OCI-LY7 (cell line): Measurements from ENCODE around the gene PRRC2B. TPM values are rescaled to one million over a fixed set of nuclear protein-coding genes. Genes with fewer than 3 reads are reported as not detected.

ENCODE experiments used
- BruUV-seq: library from RNA; stranded (reverse); fragments of 400-500 nt; replicated peaks from 2 replicates; lab custom pipeline; 2021; lab: Mats Ljungman, UMichigan
- CTCF ChIA-PET: fragments of 300-600 bp; sonication (Branson Sonifier 250); formaldehyde crosslinking; loops from one replicate; lab custom pipeline; 2022; ENCODE audit warnings: antibody characterized with exemption; ENCODE audit not compliant: unreplicated experiment; lab: Charles Lee
- POLR2A ChIA-PET: fragments of 300-600 bp; sonication (Branson Sonifier 250); formaldehyde crosslinking; loops from one replicate; lab custom pipeline; 2022; ENCODE audit warnings: antibody characterized with exemption; lab: Charles Lee
- DNase-seq: peaks from one replicate; pipeline ENCODE4 v3.0.0-alpha.2; 2015; ENCODE audit warnings: low spot score
- H2AFZ ChIP-seq: fragments of 200-600 bp; sonication (generic), shearing (Covaris generic); 2 replicates; pipeline ENCODE4 v1.6.1; 2014; ENCODE audit warnings: mild to moderate bottlenecking, antibody characterized with exemption, low read length, moderate library complexity
- H3K27ac ChIP-seq: fragments of 200-600 bp; sonication (generic); 2 replicates; pipeline ENCODE4 v1.5.1; 2014; ENCODE audit warnings: mixed run types, low read depth, mild to moderate bottlenecking, moderate library complexity, low read length, inconsistent platforms; ENCODE audit not compliant: poor library complexity, severe bottlenecking
- H3K36me3 ChIP-seq: fragments of 200-600 bp; sonication (generic); 2 replicates; pipeline ENCODE4 v1.6.1; 2014; ENCODE audit warnings: mild to moderate bottlenecking, antibody characterized with exemption, low read length, moderate library complexity, mixed read lengths; ENCODE audit not compliant: insufficient read depth
- H3K4me1 ChIP-seq: fragments of 200-600 bp; sonication (generic); 2 replicates; pipeline ENCODE4 v1.5.1; 2014; ENCODE audit warnings: mild to moderate bottlenecking, low read length; ENCODE audit not compliant: insufficient read depth, poor library complexity, severe bottlenecking
- H3K4me2 ChIP-seq: fragments of 200-600 bp; sonication (generic); 2 replicates; pipeline ENCODE4 v1.6.1; 2014; ENCODE audit warnings: mild to moderate bottlenecking, low read length
- H3K4me3 ChIP-seq: fragments of 200-600 bp; sonication (generic); 2 replicates; pipeline ENCODE4 v1.5.1; 2014; ENCODE audit warnings: mild to moderate bottlenecking, low read depth, low read length; ENCODE audit not compliant: poor library complexity, severe bottlenecking
- H3K79me2 ChIP-seq: fragments of 200-600 bp; sonication (generic); 2 replicates; pipeline ENCODE4 v1.6.1; 2016; ENCODE audit warnings: low read depth, mild to moderate bottlenecking, low read length, moderate library complexity, mixed read lengths; ENCODE audit not compliant: insufficient read depth
- H3K9me2 ChIP-seq: fragments of 200-600 bp; sonication (generic); 2 replicates; pipeline ENCODE4 v1.6.1; 2016; ENCODE audit warnings: mild to moderate bottlenecking, low read length, mixed read lengths; ENCODE audit not compliant: insufficient read depth
- H3K9me3 ChIP-seq: fragments of 200-600 bp; sonication (generic); 2 replicates; pipeline ENCODE4 v1.6.1; 2014; ENCODE audit warnings: mild to moderate bottlenecking, mixed run types, low read length, mixed read lengths
- H4K20me1 ChIP-seq: fragments of 200-600 bp; sonication (generic); 2 replicates; pipeline ENCODE4 v1.6.1; 2014; ENCODE audit warnings: mild to moderate bottlenecking, antibody characterized with exemption, low read length, moderate library complexity, mixed read lengths; ENCODE audit not compliant: insufficient read depth
- EZH2phosphoT487 ChIP-seq: fragments of 200-600 bp; sonication (generic); IDR thresholded peaks from 2 replicates; pipeline ENCODE4 v1.6.1; 2018; ENCODE audit warnings: low read depth, borderline replicate concordance, mild to moderate bottlenecking, mixed run types, antibody characterized with exemption, low read length, moderate library complexity, mixed read lengths
- intact Hi-C: fragments of 100-400 bp; cut with micrococcal nuclease; formaldehyde crosslinking; loops from one replicate; pipeline ENCODE4 v1.10.0; 2022; ENCODE audit not compliant: unreplicated experiment
- total RNA-seq, 2 experiments: library from RNA; depleted of rRNA in 1 of 2; stranded (reverse); fragments of >200 nt in 1 of 2; shearing (Covaris generic) in 1 of 2; gene quantifications; 2 replicates each; pipeline ENCODE4 v1.2.3, GENCODE V29; 2014 to 2022
- TF ChIP-seq, protein P1 (sequence below): fragments of 200-600 bp; sonication (generic); conservative IDR thresholded peaks from 2 replicates; pipeline ENCODE4 v1.5.1; 2014; ENCODE audit warnings: mild to moderate bottlenecking, antibody characterized with exemption, low read length, moderate library complexity, mixed read lengths

PRRC2B gene
- total RNA-seq, 2 experiments from 2014 or later, result 84.2 to 210 TPM

DNA sequence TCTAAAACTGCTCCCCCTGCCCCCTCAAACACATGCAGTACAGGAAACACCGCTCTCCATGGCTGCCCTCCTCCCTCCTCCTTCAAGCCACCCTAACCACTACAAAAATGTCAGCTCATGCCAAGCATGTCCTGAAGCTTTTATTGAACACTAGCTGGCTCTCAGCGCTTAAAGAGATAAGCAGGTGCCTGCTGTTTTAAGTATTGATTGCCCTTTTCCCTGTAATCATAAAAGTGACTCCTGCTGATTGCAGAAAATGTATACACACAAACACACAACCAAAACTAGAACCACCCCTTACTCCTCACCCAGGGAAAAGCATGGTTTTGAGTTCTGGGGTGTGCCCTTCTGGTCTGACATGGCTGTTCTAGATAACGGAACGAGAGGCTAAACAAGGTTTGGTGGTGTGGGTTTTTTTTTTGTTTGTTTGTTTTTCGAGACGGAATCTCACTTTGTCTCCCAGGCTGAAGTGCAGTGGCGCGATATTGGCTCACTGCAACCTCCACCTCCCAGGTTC, 140.9 kb downstream of the PRRC2B start:
- no TSS peak for BruUV-seq
- Histone ChIP-seq H2AFZ (no peak overlapping the region), H3K9me3 (no peaks in the 10 kb centered on the region), H3K27ac (no peak overlapping the region), H3K4me2 (no peak overlapping the region), H4K20me1 (no peaks in the 10 kb centered on the region), H3K9me2 (no peaks in the 10 kb centered on the region), H3K4me3 (no peak overlapping the region), H3K36me3 (no peaks in the 10 kb centered on the region), H3K4me1 (peaks cover 7% of the 10 kb centered on the region), H3K79me2 (no peaks in the 10 kb centered on the region; the same call in 1 of the 2 replicates)
- intact Hi-C loops, result no loop called here
- DNase-seq, result no peak
- ChIA-PET CTCF (no interaction called here), POLR2A (interaction anchor here (0.6 kb wide), 1 partner anchor 26 kb away, joined by 4 read pairs; no protein-coding TSS in a partner anchor)
- TF ChIP-seq, protein P1, sequence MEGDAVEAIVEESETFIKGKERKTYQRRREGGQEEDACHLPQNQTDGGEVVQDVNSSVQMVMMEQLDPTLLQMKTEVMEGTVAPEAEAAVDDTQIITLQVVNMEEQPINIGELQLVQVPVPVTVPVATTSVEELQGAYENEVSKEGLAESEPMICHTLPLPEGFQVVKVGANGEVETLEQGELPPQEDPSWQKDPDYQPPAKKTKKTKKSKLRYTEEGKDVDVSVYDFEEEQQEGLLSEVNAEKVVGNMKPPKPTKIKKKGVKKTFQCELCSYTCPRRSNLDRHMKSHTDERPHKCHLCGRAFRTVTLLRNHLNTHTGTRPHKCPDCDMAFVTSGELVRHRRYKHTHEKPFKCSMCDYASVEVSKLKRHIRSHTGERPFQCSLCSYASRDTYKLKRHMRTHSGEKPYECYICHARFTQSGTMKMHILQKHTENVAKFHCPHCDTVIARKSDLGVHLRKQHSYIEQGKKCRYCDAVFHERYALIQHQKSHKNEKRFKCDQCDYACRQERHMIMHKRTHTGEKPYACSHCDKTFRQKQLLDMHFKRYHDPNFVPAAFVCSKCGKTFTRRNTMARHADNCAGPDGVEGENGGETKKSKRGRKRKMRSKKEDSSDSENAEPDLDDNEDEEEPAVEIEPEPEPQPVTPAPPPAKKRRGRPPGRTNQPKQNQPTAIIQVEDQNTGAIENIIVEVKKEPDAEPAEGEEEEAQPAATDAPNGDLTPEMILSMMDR, result no peak
- no peak for TF ChIP-seq EZH2phosphoT487

DNA sequence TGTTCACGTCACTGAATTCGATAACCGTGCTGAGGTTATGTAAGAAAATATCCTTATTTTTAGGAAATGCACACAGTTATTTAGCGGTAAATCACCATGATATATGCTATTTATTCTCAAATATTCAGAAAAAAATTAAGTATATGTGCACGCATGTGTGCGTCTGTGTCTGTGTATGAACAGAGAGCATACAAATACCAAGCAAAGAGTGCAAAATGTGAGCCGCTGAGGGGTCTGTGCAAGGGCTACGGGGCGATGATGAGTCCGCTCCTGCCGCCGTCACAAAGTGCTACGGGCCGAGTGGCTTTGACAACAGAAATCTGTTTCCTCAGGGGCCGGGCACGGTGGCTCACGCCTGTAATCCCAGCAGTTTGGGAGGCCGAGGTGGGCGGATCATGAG, 144.1 kb downstream of the PRRC2B start:
- no peaks in the 10 kb centered on the region for H3K36me3 ChIP-seq
- H3K9me2 ChIP-seq, result no peaks in the 10 kb centered on the region
- H3K4me3 ChIP-seq, result no peak overlapping the region
- ChIA-PET POLR2A (no interaction called here), CTCF (interaction anchor here (0.6 kb wide), 1 partner anchor 92 kb away, joined by 3 read pairs; no protein-coding TSS in a partner anchor)
- no TSS peak for BruUV-seq
- no peak overlapping the region for H3K27ac ChIP-seq
- H3K4me1 ChIP-seq, result no peaks in the 10 kb centered on the region
- H3K9me3 ChIP-seq, result 0 out of 2 replicates have a peak, but pooled peaks cover 1% of the 10 kb centered on the region
- intact Hi-C loops, result no loop called here
- H3K79me2 ChIP-seq, result no peaks in the 10 kb centered on the region
- H3K4me2 ChIP-seq, result no peak overlapping the region
- no peak for DNase-seq
- H2AFZ ChIP-seq, result no peak overlapping the region
- H4K20me1 ChIP-seq, result no peaks in the 10 kb centered on the region
- TF ChIP-seq, protein P1, result no peak
- no peak for TF ChIP-seq EZH2phosphoT487

DNA sequence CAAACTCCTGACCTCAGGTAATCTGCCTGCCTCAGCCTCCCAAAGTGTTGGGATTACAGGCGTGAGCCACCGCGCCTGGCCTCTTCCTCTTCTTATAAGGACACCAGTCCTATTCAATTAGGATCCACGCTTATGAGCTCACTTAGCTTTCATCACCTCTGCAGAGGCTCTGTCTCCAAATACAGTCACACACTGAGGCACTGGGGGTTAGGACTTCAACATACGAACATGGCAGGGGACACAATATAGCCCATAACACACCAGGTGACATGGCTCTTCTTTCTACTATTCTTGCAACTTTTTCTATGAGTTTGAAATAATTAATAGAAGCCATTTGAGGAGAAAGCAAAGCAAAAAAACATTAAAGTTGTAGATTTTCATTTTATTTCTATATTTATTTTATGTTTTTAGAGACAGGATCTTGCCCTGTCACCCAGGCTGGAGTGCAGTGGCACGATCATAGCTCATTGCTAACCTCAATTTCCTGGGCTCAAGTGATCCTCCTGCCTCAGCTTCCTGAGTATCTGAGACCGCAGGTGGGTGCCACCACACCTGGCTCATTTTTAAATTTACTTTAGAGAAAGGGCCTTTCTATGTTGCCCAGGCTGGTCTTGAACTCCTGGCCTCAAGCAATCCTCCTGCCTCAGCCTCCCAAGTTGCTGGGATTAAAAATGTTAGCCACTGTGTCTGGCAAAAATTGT, 145.5 kb downstream of the PRRC2B start:
- Histone ChIP-seq H3K27ac (no peak overlapping the region), H3K36me3 (no peaks in the 10 kb centered on the region), H3K9me2 (no peaks in the 10 kb centered on the region), H3K9me3 (peaks cover 9% of the 10 kb centered on the region; the same call in 1 of the 2 replicates), H3K4me2 (no peak overlapping the region), H2AFZ (no peak overlapping the region), H4K20me1 (no peaks in the 10 kb centered on the region), H3K4me3 (no peak overlapping the region), H3K4me1 (no peaks in the 10 kb centered on the region), H3K79me2 (no peaks in the 10 kb centered on the region)
- DNase-seq, result no peak
- BruUV-seq, result no TSS peak
- no peak for TF ChIP-seq EZH2phosphoT487
- TF ChIP-seq, protein P1, result no peak
- POLR2A ChIA-PET, result interaction anchor here (0.6 kb wide), 1 partner anchor 214 kb away, joined by 3 read pairs; no protein-coding TSS in a partner anchor
- intact Hi-C loops, result no loop called here
- CTCF ChIA-PET, result interaction anchor here (0.6 kb wide), 1 partner anchor 283 kb away, joined by 5 read pairs; no protein-coding TSS in a partner anchor
